Esophagus muscularis mucosa (tissue), 4 donors: ENCODE data around the gene SPAG16. TPM values are rescaled to one million over a fixed set of nuclear protein-coding genes. Genes with fewer than 3 reads are reported as not detected.

ENCODE experiments used
- DNase-seq: peaks from one replicate; pipeline ENCODE4 v3.0.0-alpha.2; 2017; ENCODE audit errors: extremely low spot score
- H3K27ac ChIP-seq, 4 donors: fragments of 200-600 bp; sonication (generic); replicated peaks in 1 of 4; 1 replicate in 3 of 4; 2 replicates in 1 of 4; pipeline ENCODE4 v1.5.1; 2016 to 2019; ENCODE audit warnings: mild to moderate bottlenecking in 1 of 4
- H3K27me3 ChIP-seq, 4 donors: fragments of 200-600 bp; sonication (generic); one replicate each; pipeline versions ENCODE4 v1.5.1 to v1.6.0; 2016 to 2019
- H3K36me3 ChIP-seq, 4 donors: fragments of 200-600 bp; sonication (generic); one replicate each; pipeline ENCODE4 v1.5.1; 2016 to 2019
- H3K4me1 ChIP-seq, 4 donors: fragments of 200-600 bp; sonication (generic); one replicate each; pipeline ENCODE4 v1.5.1; 2016 to 2019
- H3K4me3 ChIP-seq, 4 donors: fragments of 200-600 bp; sonication (generic); 1 replicate in 2 of 4; 2 replicates in 2 of 4; pipeline ENCODE4 v1.5.1; 2016 to 2019; ENCODE audit warnings: mild to moderate bottlenecking in 4 of 4, moderate library complexity in 1 of 4
- H3K9me3 ChIP-seq, 4 donors: fragments of 200-600 bp; sonication (generic); 1 replicate in 3 of 4; 2 replicates in 1 of 4; pipeline ENCODE4 v1.5.1; 2016 to 2019
- CTCF ChIP-seq, 3 experiments: fragments of 200-600 bp in 2 of 3; fragments of 450-650 bp in 1 of 3; sonication (generic) in 2 of 3; IDR thresholded peaks; one replicate each; pipeline ENCODE4 v1.5.1; 2017 to 2019; ENCODE audit warnings: antibody characterized with exemption in 3 of 3, mild to moderate bottlenecking in 2 of 3, moderate library complexity in 1 of 3
- EP300 ChIP-seq: sonication (generic); formaldehyde crosslinking; IDR thresholded peaks from one replicate; pipeline ENCODE4 v1.6.1; 2017; ENCODE audit warnings: antibody characterized with exemption
- POLR2A ChIP-seq: fragments of 450-650 bp; IDR thresholded peaks from one replicate; pipeline ENCODE4 v1.6.1; 2017; ENCODE audit warnings: antibody characterized with exemption, moderate library complexity, mild to moderate bottlenecking, low read depth
- POLR2AphosphoS5 ChIP-seq, 2 donors: sonication (generic); formaldehyde crosslinking; IDR thresholded peaks; one replicate each; pipeline ENCODE4 v1.6.1; 2017; ENCODE audit warnings: antibody characterized with exemption in 2 of 2
- WGBS: methylation state at CpG from one replicate; pipeline ENCODE4 v1.1.5; 2018; 5-methylcytosine and 5-hydroxymethylcytosine counted together
- intact Hi-C: fragments of 100-400 bp; cut with DNase I; formaldehyde crosslinking; loops from one replicate; pipeline ENCODE4 v1.15.1; 2023
- total RNA-seq, 4 donors: library from RNA; depleted of rRNA; stranded (reverse); fragments of >200 nt; gene quantifications; one replicate each; pipeline versions ENCODE4 v1.1.0 to v1.2.1, GENCODE V29; 2016

Gene SPAG16
- total RNA-seq, 4 donors from 2014 or later, result 26.8 to 36.1 (median 31.0) TPM

DNA sequence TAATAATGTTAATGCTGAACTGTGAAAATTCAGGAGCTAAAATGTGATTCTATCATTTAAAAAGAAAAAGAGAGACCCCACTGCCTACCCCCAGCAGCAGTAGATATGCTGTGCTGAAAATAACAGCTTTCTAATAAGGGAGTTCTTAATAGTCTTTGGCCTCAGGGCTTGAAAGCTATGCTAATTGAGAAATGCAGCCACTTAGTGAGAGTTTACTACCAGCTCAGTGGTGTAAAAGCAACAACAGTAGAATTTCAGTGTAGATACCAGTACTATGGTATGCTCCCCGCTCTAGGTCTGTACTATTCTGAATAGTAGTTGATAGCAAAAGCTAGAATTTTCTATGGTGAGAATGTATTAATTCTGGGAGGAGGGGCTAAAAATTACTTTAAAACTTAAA is 823.5 kb downstream of the SPAG16 start:
- TF ChIP-seq POLR2A (no peak), CTCF (IDR thresholded peaks at IDR 0.05) (no peak), EP300 (no peak), POLR2AphosphoS5 (IDR thresholded peaks at IDR 0.05) (no peak)

DNA sequence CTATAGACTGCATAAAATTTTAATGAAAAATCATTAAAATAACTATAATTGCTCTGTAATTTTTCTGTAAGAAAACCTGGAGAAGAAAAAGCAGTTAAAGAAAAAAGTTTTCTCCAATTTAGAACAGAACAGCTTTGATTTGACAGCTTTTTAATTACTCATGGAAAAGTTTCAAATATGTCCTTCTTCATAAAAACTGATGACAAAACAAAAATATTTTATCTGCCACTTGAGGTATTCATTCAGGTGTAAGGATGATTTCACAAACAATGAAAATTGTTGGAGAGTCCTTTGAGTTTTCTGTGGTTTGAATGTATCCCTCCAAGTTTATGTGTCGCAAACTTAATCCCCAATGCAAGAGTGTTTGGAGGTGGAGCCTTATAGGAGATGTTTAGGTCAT is 824.3 kb downstream of the SPAG16 start:
- TF ChIP-seq CTCF (IDR thresholded peaks at IDR 0.05), result no peak
- no peak for TF ChIP-seq EP300
- TF ChIP-seq POLR2AphosphoS5 (IDR thresholded peaks at IDR 0.05), result no peak
- no peak for TF ChIP-seq POLR2A
- intact Hi-C loops, result no loop called here
- Histone ChIP-seq H3K9me3 (no peaks in the 10 kb centered on the region), H3K4me3 (no peak overlapping the region), H3K27me3 (no peaks in the 10 kb centered on the region), H3K27ac (no peak overlapping the region), H3K36me3 (no peaks in the 10 kb centered on the region), H3K4me1 (no peaks in the 10 kb centered on the region)
- DNase-seq, result no peak
- 100% methylated on average over 1 of the region's 1 CpG for WGBS

More for the DNA sequence above, 823.5 kb downstream of the SPAG16 start:
- no peaks in the 10 kb centered on the region for H3K27me3 ChIP-seq
- no peak overlapping the region for H3K27ac ChIP-seq
- H3K4me1 ChIP-seq, result no peaks in the 10 kb centered on the region
- WGBS, result 79% methylated on average over 1 of the region's 1 CpG
- H3K9me3 ChIP-seq, result no peaks in the 10 kb centered on the region
- intact Hi-C loops, result no loop called here
- DNase-seq, result no peak
- no peaks in the 10 kb centered on the region for H3K36me3 ChIP-seq
- H3K4me3 ChIP-seq, result no peak overlapping the region

- no peaks in the 10 kb centered on the region for H3K27me3 ChIP-seq
- intact Hi-C loops, result no loop called here
These were observed 832.8 kb downstream of the SPAG16 start for GRCh38 chr2:214117054-214117453.

GRCh38 chr2:214126135-214126534 is 841.9 kb downstream of the SPAG16 start:
- no peak for TF ChIP-seq POLR2AphosphoS5 (IDR thresholded peaks at IDR 0.05)
- TF ChIP-seq EP300, result no peak
- no peak for TF ChIP-seq CTCF (IDR thresholded peaks at IDR 0.05)
- TF ChIP-seq POLR2A, result no peak
- H3K27ac ChIP-seq, result no peak overlapping the region
- DNase-seq, result no peak
- 76% methylated on average over 6 of the region's 6 CpGs for WGBS
- intact Hi-C loops, result no loop called here
- no peaks in the 10 kb centered on the region for H3K36me3 ChIP-seq
- H3K9me3 ChIP-seq, result no peaks in the 10 kb centered on the region
- H3K27me3 ChIP-seq, result no peaks in the 10 kb centered on the region
- peaks cover 0 to 3% (median 0%) of the 10 kb centered on the region in 4 donors for H3K4me1 ChIP-seq
- H3K4me3 ChIP-seq, result no peak overlapping the region

More at GRCh38 chr2:214117054-214117453, 832.8 kb downstream of the SPAG16 start:
- Histone ChIP-seq H3K36me3 (no peaks in the 10 kb centered on the region), H3K9me3 (peaks cover 0 to 18% (median 9%) of the 10 kb centered on the region in 4 donors), H3K27ac (no peak overlapping the region), H3K4me1 (no peaks in the 10 kb centered on the region), H3K4me3 (no peak overlapping the region)
- no peak for DNase-seq
- TF ChIP-seq POLR2A, result no peak
- no peak for TF ChIP-seq POLR2AphosphoS5 (IDR thresholded peaks at IDR 0.05)
- TF ChIP-seq CTCF (IDR thresholded peaks at IDR 0.05), result no peak
- no peak for TF ChIP-seq EP300

DNA sequence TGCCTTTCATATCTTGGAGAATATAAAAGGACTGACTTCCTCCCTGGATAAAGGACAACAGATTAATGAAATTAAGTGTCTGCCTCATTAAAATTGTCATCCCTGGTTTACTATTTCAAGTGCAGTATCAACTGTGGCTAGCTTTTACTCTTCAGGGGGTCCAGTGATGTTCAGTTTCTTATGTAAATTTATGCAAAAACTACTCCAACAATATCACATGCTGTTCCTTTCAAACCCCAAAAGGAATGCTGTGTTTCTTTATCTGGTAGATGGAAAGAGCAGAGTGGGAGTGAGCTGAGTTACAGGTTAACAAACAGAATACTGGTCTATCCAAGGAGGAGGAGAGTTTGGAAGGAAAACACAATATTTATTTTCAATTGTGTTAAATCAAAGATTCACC is 842.9 kb downstream of the SPAG16 start:
- TF ChIP-seq EP300, result no peak
- H3K27me3 ChIP-seq, result no peaks in the 10 kb centered on the region
- H3K36me3 ChIP-seq, result no peaks in the 10 kb centered on the region
- H3K4me1 ChIP-seq, result peaks cover 0 to 3% (median 0%) of the 10 kb centered on the region in 4 donors
- intact Hi-C loops, result no loop called here
- H3K27ac ChIP-seq, result no peak overlapping the region
- DNase-seq, result no peak
- no peak overlapping the region for H3K4me3 ChIP-seq
- no peaks in the 10 kb centered on the region for H3K9me3 ChIP-seq
